Pancreas (tissue), 10 donors: ENCODE measurements around the gene ZSCAN25. TPM values are rescaled to one million over a fixed set of nuclear protein-coding genes. Genes with fewer than 3 reads are reported as not detected.

Experiments used
- ATAC-seq, 4 donors: fragments of 200-7000 bp; cut with Tn5 transposase; one replicate each; pipeline versions ENCODE4 v1.8.0 to v1.9.1; 2020; ENCODE audit warnings: mild to moderate bottlenecking in 4 of 4, moderate library complexity in 4 of 4
- DNase-seq, 6 donors: peaks; one replicate each; pipeline ENCODE4 v3.0.0-alpha.2; 2020
- FAIRE-seq: peaks from 2 replicates; lab custom pipeline; 2012; peaks lifted over from hg19 to GRCh38; lab: Jason Lieb, UNC
- H3K27ac ChIP-seq, 4 donors: fragments of 200-600 bp; sonication (generic); 1 replicate in 3 of 4; 2 replicates in 1 of 4; pipeline versions ENCODE4 v1.5.0 to v1.8.0; 2020
- H3K27me3 ChIP-seq, 4 donors: fragments of 200-600 bp; one replicate each; pipeline ENCODE4 v1.8.0; 2021
- H3K36me3 ChIP-seq, 3 donors: fragments of 200-600 bp; sonication (generic) in 1 of 3; one replicate each; pipeline versions ENCODE4 v1.5.0 to v1.8.0; 2020 to 2021
- H3K4me1 ChIP-seq, 3 donors: fragments of 200-600 bp; one replicate each; pipeline ENCODE4 v1.8.0; 2021
- H3K4me3 ChIP-seq, 4 donors: fragments of 200-600 bp; sonication (generic) in 2 of 4; one replicate each; pipeline versions ENCODE4 v1.5.0 to v1.8.0; 2020 to 2021
- H3K9me3 ChIP-seq, 4 donors: fragments of 200-600 bp; one replicate each; pipeline ENCODE4 v1.8.0; 2021
- whole genome bisulfite sequencing, 2 donors: extraction: QIAGEN DNeasy Blood & Tissue Kit; methylation state at CpG; one replicate each; pipeline ENCODE4 v1.1.7; 2013; 5-methylcytosine and 5-hydroxymethylcytosine counted together
- intact Hi-C, 3 donors: fragments of 100-400 bp; cut with DNase I; formaldehyde crosslinking; loops; one replicate each; pipeline versions ENCODE4 v1.11.1 to v1.14.2; 2022
- polyA plus RNA-seq, 2 donors: library from polyadenylated mRNA; stranded (reverse); fragments of 200-250 nt; gene quantifications; one replicate each; pipeline ENCODE4 v1.2.3, GENCODE V29; 2013
- total RNA-seq, 6 donors: library from RNA; stranded (reverse); fragmentation: NEBNext Ultra II Directional in 4 of 6; extraction: Animal tissue kit (Norgen Biotek cat#: 25700) in 4 of 6; gene quantifications; one replicate each; pipeline versions ENCODE4 v1.2.1 to v1.2.4, GENCODE V29; 2021 to 2023
- TF ChIP-seq, protein P1 (sequence below), 4 donors: fragments of 200-600 bp; sonication (generic) in 3 of 4; IDR thresholded peaks; one replicate each; pipeline versions ENCODE4 v1.5.0 to v1.8.0; 2021; ENCODE audit warnings: antibody characterized with exemption in 4 of 4
- donor health status: healthy with polysubstance abuse.
- donor health status: DM: no; HTN: no; CAD: no; lungs with moderate emphysema.
- donor health status: DM: no; HTN: no; CAD: no.
- donor health status: control.
- donor health status: control.
- donor health status: Bipolar disorder and iron deficiency.
- donor health status: DM: yes; HTN: yes; CAD: no.
- donor health status: DM: no; HTN: no; CAD: no.
- donor health status: DM: no; HTN: no; CAD: no.
- donor health status: DM: yes; HTN: yes; CAD: no.

Gene ZSCAN25
- total and polyA plus RNA-seq, 8 donors, result 4.7 to 12.8 (median 8.0) TPM

DNA sequence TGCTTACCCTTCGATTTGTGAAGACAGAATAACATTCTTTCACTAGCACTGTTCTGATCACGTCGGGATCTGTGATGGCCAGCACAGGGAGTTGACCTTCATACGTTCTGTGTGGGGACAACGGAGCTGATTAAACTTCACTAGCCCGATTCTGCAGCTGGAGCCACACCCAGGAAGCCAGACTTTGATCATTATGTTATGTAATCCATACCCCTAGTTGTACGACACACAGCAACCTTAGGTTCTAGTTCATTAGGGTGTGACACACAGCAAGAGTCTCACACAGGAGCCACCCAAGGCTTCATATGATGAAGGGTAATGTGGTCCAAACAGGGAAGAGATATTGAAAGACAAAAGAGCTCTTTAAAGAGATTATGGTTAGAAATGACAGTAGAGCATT lies 55.8 kb downstream of the ZSCAN25 start:
- FAIRE-seq (no peak), DNase-seq (no peak), ATAC-seq (no peak)
- no peaks in the 10 kb centered on the region for H3K9me3 ChIP-seq
- H3K4me3 ChIP-seq, result no peak overlapping the region
- WGBS, 2 donors, result 84 to 90% methylated on average over 7 of the region's 7 CpGs
- TF ChIP-seq, protein P1, sequence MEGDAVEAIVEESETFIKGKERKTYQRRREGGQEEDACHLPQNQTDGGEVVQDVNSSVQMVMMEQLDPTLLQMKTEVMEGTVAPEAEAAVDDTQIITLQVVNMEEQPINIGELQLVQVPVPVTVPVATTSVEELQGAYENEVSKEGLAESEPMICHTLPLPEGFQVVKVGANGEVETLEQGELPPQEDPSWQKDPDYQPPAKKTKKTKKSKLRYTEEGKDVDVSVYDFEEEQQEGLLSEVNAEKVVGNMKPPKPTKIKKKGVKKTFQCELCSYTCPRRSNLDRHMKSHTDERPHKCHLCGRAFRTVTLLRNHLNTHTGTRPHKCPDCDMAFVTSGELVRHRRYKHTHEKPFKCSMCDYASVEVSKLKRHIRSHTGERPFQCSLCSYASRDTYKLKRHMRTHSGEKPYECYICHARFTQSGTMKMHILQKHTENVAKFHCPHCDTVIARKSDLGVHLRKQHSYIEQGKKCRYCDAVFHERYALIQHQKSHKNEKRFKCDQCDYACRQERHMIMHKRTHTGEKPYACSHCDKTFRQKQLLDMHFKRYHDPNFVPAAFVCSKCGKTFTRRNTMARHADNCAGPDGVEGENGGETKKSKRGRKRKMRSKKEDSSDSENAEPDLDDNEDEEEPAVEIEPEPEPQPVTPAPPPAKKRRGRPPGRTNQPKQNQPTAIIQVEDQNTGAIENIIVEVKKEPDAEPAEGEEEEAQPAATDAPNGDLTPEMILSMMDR (IDR thresholded peaks at IDR 0.05), result no peak
- H3K27ac ChIP-seq, result no peak overlapping the region
- H3K36me3 ChIP-seq, result peaks cover 0 to 50% (median 2%) of the 10 kb centered on the region in 3 donors
- intact Hi-C loops, result no loop called here
- H3K4me1 ChIP-seq, result peaks cover 2 to 6% (median 4%) of the 10 kb centered on the region in 3 donors
- H3K27me3 ChIP-seq, result no peaks in the 10 kb centered on the region

DNA sequence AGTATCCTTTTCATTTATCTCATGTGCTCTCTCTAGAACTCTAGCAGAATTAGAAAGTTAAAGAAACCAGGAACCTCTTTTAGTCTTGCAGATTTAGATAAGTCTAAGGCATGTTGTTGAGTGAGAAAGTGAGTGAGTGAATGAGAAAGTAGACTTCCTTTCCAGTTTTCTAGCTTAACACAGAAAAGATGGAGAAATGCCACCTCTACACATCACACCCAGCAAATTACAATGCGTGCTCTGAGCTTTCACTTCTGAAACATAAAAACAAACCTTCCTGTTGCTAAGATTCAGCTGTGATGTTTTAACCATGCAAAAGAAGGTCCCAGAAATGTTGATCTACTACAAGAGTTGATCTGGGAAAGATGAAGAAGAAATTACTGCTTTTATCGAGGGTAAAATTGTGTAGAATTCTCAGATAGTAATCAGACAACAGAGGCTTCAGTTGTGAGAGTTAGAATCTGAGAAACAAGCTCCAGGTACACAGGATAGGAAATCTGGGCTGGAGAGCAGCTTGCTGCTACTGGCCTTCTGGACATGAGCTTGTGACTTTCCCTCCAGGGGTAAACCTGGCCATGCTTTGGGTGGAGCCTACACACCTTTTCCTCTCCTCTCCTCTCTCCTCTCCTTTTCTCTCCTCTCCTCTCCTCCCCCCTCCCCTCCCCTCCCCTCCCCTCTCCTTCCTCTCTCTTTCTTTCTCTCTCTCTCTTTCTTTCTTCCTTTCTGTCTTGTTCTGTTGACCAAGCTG lies 58.4 kb downstream of the ZSCAN25 start:
- no peak for DNase-seq
- ATAC-seq, result no peak
- Histone ChIP-seq H3K27ac (no peak overlapping the region), H3K9me3 (no peaks in the 10 kb centered on the region), H3K4me1 (peaks cover 4 to 9% (median 7%) of the 10 kb centered on the region in 3 donors), H3K27me3 (no peaks in the 10 kb centered on the region), H3K36me3 (peaks cover 0 to 38% (median 0%) of the 10 kb centered on the region in 3 donors), H3K4me3 (no peak overlapping the region)
- intact Hi-C loops, result no loop called here
- no peak for FAIRE-seq
- WGBS, 2 donors, result 79 to 91% methylated on average over 2 of the region's 2 CpGs
- TF ChIP-seq, protein P1 (IDR thresholded peaks at IDR 0.05), result no peak

DNA sequence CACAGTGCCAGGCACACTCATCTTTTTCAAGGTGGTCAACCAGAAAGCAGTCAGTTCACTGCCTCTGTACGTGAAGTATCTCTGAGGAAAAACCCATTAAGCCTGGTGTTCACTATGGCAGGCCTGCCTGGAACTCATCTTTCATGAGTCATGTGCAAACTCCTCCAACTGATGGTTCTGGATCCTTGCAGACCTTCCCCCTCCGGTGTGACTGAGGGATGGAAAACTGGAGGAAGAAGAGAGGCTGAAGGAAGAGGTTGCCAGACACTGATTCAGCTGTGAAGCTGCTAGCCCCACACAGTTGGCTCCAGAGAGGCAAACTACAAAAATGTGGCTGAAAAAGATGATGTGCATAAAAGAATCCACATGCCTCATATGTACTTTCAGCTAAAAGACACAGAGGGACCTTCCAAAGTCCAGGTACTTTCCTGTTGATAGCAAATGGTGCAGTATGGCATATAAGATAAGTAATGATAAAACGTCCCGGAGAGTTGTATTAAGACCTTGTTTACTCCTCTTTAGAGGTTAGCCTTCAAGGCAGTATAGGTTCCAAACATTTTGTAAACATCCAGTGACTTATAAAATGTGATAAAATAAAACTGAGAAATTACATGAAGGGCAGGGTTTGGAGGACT lies 60.4 kb downstream of the ZSCAN25 start:
- DNase-seq, result no peak
- intact Hi-C loops, result no loop called here
- no peak for ATAC-seq
- H3K27ac ChIP-seq, result peak overlapping the region in 1 of 4 donors; percentile 0
- no peak for FAIRE-seq
- no peaks in the 10 kb centered on the region for H3K9me3 ChIP-seq
- no peaks in the 10 kb centered on the region for H3K27me3 ChIP-seq
- 51 to 54% methylated on average over 4 of the region's 4 CpGs for WGBS, 2 donors
- TF ChIP-seq, protein P1 (IDR thresholded peaks at IDR 0.05), result no peak
- peaks cover 0 to 26% (median 0%) of the 10 kb centered on the region in 3 donors for H3K36me3 ChIP-seq
- peaks cover 4 to 9% (median 7%) of the 10 kb centered on the region in 3 donors for H3K4me1 ChIP-seq
- H3K4me3 ChIP-seq, result peak overlapping the region in 2 of 4 donors; percentile 35 to 40

DNA sequence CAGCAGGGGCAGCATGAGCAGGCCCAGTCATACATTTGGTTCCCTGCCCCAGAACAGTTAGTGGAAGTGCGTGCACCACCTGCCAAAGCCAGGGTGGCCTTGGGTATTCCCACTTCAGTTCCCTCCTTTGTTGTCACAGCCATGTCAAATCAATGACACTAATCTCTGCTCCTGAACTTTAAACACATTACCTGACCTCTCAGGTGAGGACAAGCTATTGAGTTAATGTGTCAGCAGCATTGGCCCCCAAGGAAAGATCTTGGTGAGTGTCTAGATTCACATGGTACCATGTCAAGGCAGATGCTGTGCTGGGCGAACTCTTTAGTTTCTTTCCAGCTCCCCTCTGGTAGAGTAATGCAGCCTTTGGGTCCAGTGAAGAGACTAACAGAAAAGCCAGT lies 60.9 kb downstream of the ZSCAN25 start:
- Histone ChIP-seq H3K36me3 (peaks cover 0 to 22% (median 0%) of the 10 kb centered on the region in 3 donors), H3K4me1 (peaks cover 4 to 9% (median 7%) of the 10 kb centered on the region in 3 donors), H3K27me3 (no peaks in the 10 kb centered on the region), H3K9me3 (peaks cover 0 to 3% (median 0%) of the 10 kb centered on the region in 4 donors), H3K4me3 (peak overlapping the region in 2 of 4 donors; percentile 35 to 40), H3K27ac (peak overlapping the region in 2 of 4 donors; percentile 0 to 75)
- peak in 3 of 4 donors; percentile 18 to 45 (median 20) for ATAC-seq
- DNase-seq, result peak in 1 of 6 donors; percentile 20
- 58 to 60% methylated on average over 2 of the region's 2 CpGs for WGBS, 2 donors
- intact Hi-C loops, result no loop called here
- TF ChIP-seq, protein P1 (IDR thresholded peaks at IDR 0.05), result no peak
- no peak for FAIRE-seq
